HCT116 (cell line): ENCODE measurements around the gene MIEN1. TPM values are rescaled to one million over a fixed set of nuclear protein-coding genes. Genes with fewer than 3 reads are reported as not detected.

ENCODE experiments used
- ATAC-seq: fragments of 200-7000 bp; cut with Tn5 transposase; 2 replicates; pipeline ENCODE4 v1.9.1; 2020; ENCODE audit warnings: mild to moderate bottlenecking, moderate library complexity
- BruUV-seq: library from RNA; stranded (reverse); fragments of 400-500 nt; replicated peaks from 2 replicates; lab custom pipeline; 2021; lab: Mats Ljungman, UMichigan
- CTCF ChIA-PET: fragments of 300-600 bp; sonication (Branson Sonifier 250); formaldehyde crosslinking; loops from one replicate; lab custom pipeline; 2021; ENCODE audit warnings: antibody characterized with exemption; lab: Charles Lee
- POLR2A ChIA-PET: fragments of 300-600, 350-600 bp; sonication (Branson Sonifier 250); formaldehyde crosslinking; loops from one replicate; lab custom pipeline; 2021; ENCODE audit warnings: antibody characterized with exemption; lab: Charles Lee
- RAD21 ChIA-PET, 2 experiments: fragments of 300-600 bp; sonication (Branson Sonifier 250); formaldehyde crosslinking; loops; one replicate each; lab custom pipeline; 2023; ENCODE audit warnings: low total read pairs in 2 of 2; ENCODE audit not compliant: uncharacterized antibody in 2 of 2, unreplicated experiment in 2 of 2, low non-redundant PET in 1 of 2; lab: Charles Lee
- DNase-seq: peaks from one replicate; pipeline ENCODE4 v3.0.0-alpha.2; 2010; ENCODE audit warnings: low read depth, low spot score
- H2AFZ ChIP-seq: fragments of 200-600 bp; shearing (Covaris generic), sonication (generic); 2 replicates; pipeline ENCODE4 v1.6.1; 2017; ENCODE audit warnings: low read depth, mixed run types, mixed read lengths, antibody characterized with exemption, low read length; ENCODE audit not compliant: poor library complexity, severe bottlenecking
- H3K27ac ChIP-seq: 2 replicates; pipeline ENCODE4 v1.5.1; 2012; ENCODE audit warnings: low read depth, low read length
- H3K27me3 ChIP-seq: fragments of 200-600 bp; sonication (generic); 2 replicates; pipeline ENCODE4 v1.6.1; 2016; ENCODE audit warnings: mixed run types, low read length, mixed read lengths; ENCODE audit not compliant: insufficient read depth
- H3K36me3 ChIP-seq, 2 experiments: fragments of 200-500 bp in 1 of 2; fragments of 200-600 bp in 1 of 2; sonication (Bioruptor generic) in 1 of 2; sonication (generic) in 1 of 2; 2 replicates each; pipeline versions ENCODE4 v1.5.1 to v1.6.1; 2014 to 2016; ENCODE audit warnings: low read length in 2 of 2, inconsistent platforms in 1 of 2, mixed read lengths in 1 of 2, mixed run types in 1 of 2; ENCODE audit not compliant: insufficient read depth in 2 of 2, control insufficient read depth in 1 of 2
- H3K4me1 ChIP-seq, 2 experiments: fragments of 200-600 bp in 1 of 2; sonication (generic) in 1 of 2; 2 replicates each; pipeline versions ENCODE4 v1.5.1 to v1.6.1; 2012 to 2017; ENCODE audit warnings: low read length in 2 of 2, inconsistent platforms in 1 of 2, mild to moderate bottlenecking in 1 of 2, mixed read lengths in 1 of 2, mixed run types in 1 of 2, moderate library complexity in 1 of 2; ENCODE audit not compliant: insufficient read depth in 2 of 2, control insufficient read depth in 1 of 2
- H3K4me2 ChIP-seq: fragments of 200-600 bp; sonication (generic); 2 replicates; pipeline ENCODE4 v1.6.1; 2017; ENCODE audit warnings: mixed run types, low read length, mixed read lengths
- H3K4me3 ChIP-seq, 2 experiments: fragments of 200-600 bp in 1 of 2; sonication (generic) in 1 of 2; replicated peaks in 1 of 2; 2 replicates each; pipeline ENCODE4 v1.5.1; 2011 to 2016; ENCODE audit warnings: low read length in 2 of 2, control low read depth in 1 of 2, low read depth in 1 of 2, mild to moderate bottlenecking in 1 of 2, mixed read lengths in 1 of 2, mixed run types in 1 of 2
- H3K79me2 ChIP-seq: fragments of 200-600 bp; sonication (generic); 2 replicates; pipeline ENCODE4 v1.6.1; 2017; ENCODE audit warnings: mild to moderate bottlenecking, mixed run types, low read length, moderate library complexity, mixed read lengths; ENCODE audit not compliant: insufficient read depth
- H3K9ac ChIP-seq: fragments of 200-600 bp; sonication (generic); 2 replicates; pipeline ENCODE4 v1.6.1; 2016; ENCODE audit warnings: low read length, mixed read lengths
- H3K9me2 ChIP-seq: fragments of 200-600 bp; sonication (generic), shearing (Covaris generic); 2 replicates; pipeline ENCODE4 v1.6.1; 2017; ENCODE audit warnings: mixed run types, mild to moderate bottlenecking, moderate library complexity; ENCODE audit not compliant: insufficient read depth
- H3K9me3 ChIP-seq, 2 experiments: fragments of 200-500 bp in 1 of 2; fragments of 200-600 bp in 1 of 2; sonication (Bioruptor generic) in 1 of 2; sonication (generic) in 1 of 2; 2 replicates each; pipeline ENCODE4 v1.6.1; 2014 to 2017; ENCODE audit warnings: low read length in 2 of 2, mixed read lengths in 2 of 2, inconsistent platforms in 1 of 2, low read depth in 1 of 2, mild to moderate bottlenecking in 1 of 2, mixed run types in 1 of 2, moderate library complexity in 1 of 2; ENCODE audit not compliant: control insufficient read depth in 1 of 2, insufficient read depth in 1 of 2
- H4K20me1 ChIP-seq: fragments of 200-600 bp; sonication (generic), shearing (Covaris generic); 2 replicates; pipeline ENCODE4 v1.6.1; 2017; ENCODE audit warnings: mixed run types, mild to moderate bottlenecking, moderate library complexity; ENCODE audit not compliant: insufficient read depth
- CBX3 ChIP-seq: IDR thresholded peaks from 2 replicates; pipeline ENCODE4 v1.6.1; 2012; ENCODE audit warnings: low read depth
- CEBPB ChIP-seq: IDR thresholded peaks from 2 replicates; pipeline ENCODE4 v1.6.1; 2012; ENCODE audit warnings: low read depth
- EGR1 ChIP-seq: IDR thresholded peaks from 2 replicates; pipeline ENCODE4 v1.6.1; 2012; ENCODE audit warnings: low read depth
- EZH2phosphoT487 ChIP-seq: fragments of 200-600 bp; IDR thresholded peaks from 2 replicates; pipeline ENCODE4 v1.6.1; 2018; ENCODE audit warnings: antibody characterized with exemption, borderline replicate concordance
- POLR2A ChIP-seq: IDR thresholded peaks from 2 replicates; pipeline ENCODE4 v1.7.0; 2011; ENCODE audit warnings: borderline replicate concordance; ENCODE audit not compliant: insufficient read depth, insufficient read length; ENCODE audit errors: extremely low read depth
- POLR2AphosphoS5 ChIP-seq: IDR thresholded peaks from 2 replicates; pipeline ENCODE4 v1.6.1; 2011; ENCODE audit warnings: mild to moderate bottlenecking, low read depth, low read length, moderate library complexity
- RAD21 ChIP-seq: IDR thresholded peaks from 2 replicates; pipeline ENCODE4 v1.6.1; 2012; ENCODE audit warnings: low read depth, mild to moderate bottlenecking
- SIN3A ChIP-seq: IDR thresholded peaks from 2 replicates; pipeline ENCODE4 v1.6.1; 2012; ENCODE audit warnings: low read depth
- SP1 ChIP-seq: IDR thresholded peaks from 2 replicates; pipeline ENCODE4 v1.6.1; 2012; ENCODE audit warnings: low read depth
- SRF ChIP-seq: IDR thresholded peaks from 2 replicates; pipeline ENCODE4 v1.6.1; 2012; ENCODE audit warnings: low read depth
- TCF7L2 ChIP-seq: IDR thresholded peaks from 2 replicates; pipeline ENCODE4 v1.7.0; 2011; ENCODE audit warnings: borderline replicate concordance, inconsistent platforms; ENCODE audit not compliant: insufficient read depth, insufficient read length; ENCODE audit errors: extremely low read depth
- YY1 ChIP-seq: IDR thresholded peaks from 2 replicates; pipeline ENCODE4 v1.6.1; 2011; ENCODE audit warnings: low read length, low read depth, moderate library complexity, mild to moderate bottlenecking; ENCODE audit not compliant: insufficient replicate concordance; ENCODE audit errors: extremely low read depth
- ZFX ChIP-seq: fragments of 450-650 bp; IDR thresholded peaks from 2 replicates; pipeline ENCODE4 v1.6.1; 2017
- intact Hi-C: fragments of 100-400 bp; cut with micrococcal nuclease; formaldehyde crosslinking; loops from 2 replicates; pipeline ENCODE4 v1.10.0; 2022
- total RNA-seq: library from RNA; stranded (reverse); gene quantifications from one replicate; pipeline ENCODE4 v1.2.1, GENCODE V29; 2021; ENCODE audit not compliant: unreplicated experiment
- TF ChIP-seq, protein P1 (sequence below): IDR thresholded peaks from 2 replicates; pipeline ENCODE4 v1.6.1; 2012
- TF ChIP-seq, protein P2 (sequence below): IDR thresholded peaks from 2 replicates; pipeline ENCODE4 v1.6.1; 2011; ENCODE audit warnings: mild to moderate bottlenecking, low read length, moderate library complexity; ENCODE audit not compliant: insufficient replicate concordance; ENCODE audit errors: extremely low read depth
- TF ChIP-seq, protein P3 (sequence below), 3 experiments: fragments of 200-600 bp in 1 of 3; sonication (generic) in 1 of 3; IDR thresholded peaks in 2 of 3; conservative IDR thresholded peaks in 1 of 3; 2 replicates each; pipeline ENCODE4 v1.5.1; 2012 to 2017; ENCODE audit warnings: low read depth in 2 of 3, low read length in 2 of 3, antibody characterized with exemption in 1 of 3, borderline replicate concordance in 1 of 3, control low read depth in 1 of 3, mild to moderate bottlenecking in 1 of 3, mixed read lengths in 1 of 3, mixed run types in 1 of 3, moderate library complexity in 1 of 3; ENCODE audit not compliant: insufficient read depth in 1 of 3
- TF ChIP-seq, protein P4 (sequence below): IDR thresholded peaks from 2 replicates; pipeline ENCODE4 v1.6.1; 2012; ENCODE audit warnings: low read depth

MIEN1 gene
- total RNA-seq, 1 experiment from 2014 or later, result 73.9 TPM

DNA sequence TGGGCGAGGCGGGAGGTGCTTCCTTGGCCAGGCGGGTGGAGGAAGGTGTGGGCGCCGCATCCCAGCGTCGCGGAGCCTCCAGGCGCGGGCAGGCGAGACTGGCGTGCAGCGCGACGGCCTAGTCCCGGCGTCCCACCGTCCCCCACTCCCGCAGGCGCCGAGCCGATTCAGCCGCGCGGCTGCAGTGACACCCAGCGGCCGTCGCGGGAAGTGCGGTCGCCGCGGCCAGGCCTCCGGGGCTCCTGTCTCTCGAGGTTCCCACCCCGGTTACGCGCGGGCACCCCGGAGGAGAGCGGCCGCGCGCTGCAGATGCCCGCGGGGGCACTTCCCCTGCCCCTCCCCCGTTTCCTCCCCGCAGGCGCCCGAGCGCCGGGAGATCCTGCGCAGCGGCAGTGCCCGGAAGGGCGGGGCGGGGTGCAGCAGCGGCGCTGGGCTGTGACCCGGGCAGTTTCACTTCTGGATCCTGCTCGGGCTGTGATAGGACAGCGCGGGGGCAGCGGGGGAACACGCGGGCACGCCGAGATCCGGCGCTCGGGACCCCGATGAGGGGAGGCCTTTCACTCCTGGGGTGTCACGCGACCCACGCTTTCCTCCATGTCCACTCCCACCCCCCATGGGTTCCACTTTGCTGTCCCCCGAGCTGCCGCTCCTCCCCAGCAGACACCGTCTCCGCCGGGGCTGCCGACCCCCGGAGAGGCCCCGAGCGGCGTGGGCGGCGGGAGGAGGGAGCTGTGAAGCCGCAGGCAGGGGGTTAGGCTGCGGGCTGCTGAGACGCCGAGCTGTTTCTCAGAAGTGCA, 24.0 kb upstream of the MIEN1 start:
- POLR2A ChIA-PET, result no interaction called here
- Histone ChIP-seq H3K4me2 (peak overlapping the region; percentile 94), H3K9me3 (no peaks in the 10 kb centered on the region), H3K9me2 (no peaks in the 10 kb centered on the region), H3K9ac (peak overlapping the region; percentile 85), H3K4me3 (peak overlapping the region; percentile 54 to 65), H4K20me1 (no peaks in the 10 kb centered on the region), H3K79me2 (no peaks in the 10 kb centered on the region), H3K27me3 (peaks cover under 1% of the 10 kb centered on the region; the same call in 1 of the 2 replicates), H3K27ac (peak overlapping the region; percentile 91), H3K36me3 (no peaks in the 10 kb centered on the region), H3K4me1 (peaks cover 33 to 55% of the 10 kb centered on the region in 2 experiments), H2AFZ (no peak overlapping the region)
- DNase-seq (peak; percentile 73), ATAC-seq (peak; percentile 87)
- TSS peak; percentile 76 for BruUV-seq
- intact Hi-C loops, result loop anchor here (1.0 to 5.0 kb wide), 3 partner anchors 82 to 206 kb away; no protein-coding TSS in a partner anchor
- TF ChIP-seq POLR2A, result peak; percentile 78
- TF ChIP-seq, protein P1, sequence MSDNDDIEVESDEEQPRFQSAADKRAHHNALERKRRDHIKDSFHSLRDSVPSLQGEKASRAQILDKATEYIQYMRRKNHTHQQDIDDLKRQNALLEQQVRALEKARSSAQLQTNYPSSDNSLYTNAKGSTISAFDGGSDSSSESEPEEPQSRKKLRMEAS, result peak; percentile 81
- TF ChIP-seq, protein P2, sequence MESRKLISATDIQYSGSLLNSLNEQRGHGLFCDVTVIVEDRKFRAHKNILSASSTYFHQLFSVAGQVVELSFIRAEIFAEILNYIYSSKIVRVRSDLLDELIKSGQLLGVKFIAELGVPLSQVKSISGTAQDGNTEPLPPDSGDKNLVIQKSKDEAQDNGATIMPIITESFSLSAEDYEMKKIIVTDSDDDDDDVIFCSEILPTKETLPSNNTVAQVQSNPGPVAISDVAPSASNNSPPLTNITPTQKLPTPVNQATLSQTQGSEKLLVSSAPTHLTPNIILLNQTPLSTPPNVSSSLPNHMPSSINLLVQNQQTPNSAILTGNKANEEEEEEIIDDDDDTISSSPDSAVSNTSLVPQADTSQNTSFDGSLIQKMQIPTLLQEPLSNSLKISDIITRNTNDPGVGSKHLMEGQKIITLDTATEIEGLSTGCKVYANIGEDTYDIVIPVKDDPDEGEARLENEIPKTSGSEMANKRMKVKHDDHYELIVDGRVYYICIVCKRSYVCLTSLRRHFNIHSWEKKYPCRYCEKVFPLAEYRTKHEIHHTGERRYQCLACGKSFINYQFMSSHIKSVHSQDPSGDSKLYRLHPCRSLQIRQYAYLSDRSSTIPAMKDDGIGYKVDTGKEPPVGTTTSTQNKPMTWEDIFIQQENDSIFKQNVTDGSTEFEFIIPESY, result peak; percentile 31
- TF ChIP-seq SRF, result no peak; the same call in 1 of the 2 replicates
- peak; percentile 22 for TF ChIP-seq YY1
- no peak for TF ChIP-seq CEBPB
- peak; percentile 75; the same call in 1 of the 2 replicates for TF ChIP-seq SIN3A
- peak; percentile 97 for TF ChIP-seq RAD21
- no peak for TF ChIP-seq EGR1
- no peak for TF ChIP-seq TCF7L2
- TF ChIP-seq, protein P3, sequence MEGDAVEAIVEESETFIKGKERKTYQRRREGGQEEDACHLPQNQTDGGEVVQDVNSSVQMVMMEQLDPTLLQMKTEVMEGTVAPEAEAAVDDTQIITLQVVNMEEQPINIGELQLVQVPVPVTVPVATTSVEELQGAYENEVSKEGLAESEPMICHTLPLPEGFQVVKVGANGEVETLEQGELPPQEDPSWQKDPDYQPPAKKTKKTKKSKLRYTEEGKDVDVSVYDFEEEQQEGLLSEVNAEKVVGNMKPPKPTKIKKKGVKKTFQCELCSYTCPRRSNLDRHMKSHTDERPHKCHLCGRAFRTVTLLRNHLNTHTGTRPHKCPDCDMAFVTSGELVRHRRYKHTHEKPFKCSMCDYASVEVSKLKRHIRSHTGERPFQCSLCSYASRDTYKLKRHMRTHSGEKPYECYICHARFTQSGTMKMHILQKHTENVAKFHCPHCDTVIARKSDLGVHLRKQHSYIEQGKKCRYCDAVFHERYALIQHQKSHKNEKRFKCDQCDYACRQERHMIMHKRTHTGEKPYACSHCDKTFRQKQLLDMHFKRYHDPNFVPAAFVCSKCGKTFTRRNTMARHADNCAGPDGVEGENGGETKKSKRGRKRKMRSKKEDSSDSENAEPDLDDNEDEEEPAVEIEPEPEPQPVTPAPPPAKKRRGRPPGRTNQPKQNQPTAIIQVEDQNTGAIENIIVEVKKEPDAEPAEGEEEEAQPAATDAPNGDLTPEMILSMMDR (IDR thresholded peaks at IDR 0.05 in 2 of 3, conservative IDR thresholded peaks at IDR 0.05 in 1 of 3; ENCODE audit: borderline replicate concordance in 1 of 3, insufficient read depth in 1 of 3, low read depth in 2 of 3, low read length in 2 of 3), result peak; percentile 72 to 95 (median 74)
- TF ChIP-seq EZH2phosphoT487, result no peak
- TF ChIP-seq, protein P4, sequence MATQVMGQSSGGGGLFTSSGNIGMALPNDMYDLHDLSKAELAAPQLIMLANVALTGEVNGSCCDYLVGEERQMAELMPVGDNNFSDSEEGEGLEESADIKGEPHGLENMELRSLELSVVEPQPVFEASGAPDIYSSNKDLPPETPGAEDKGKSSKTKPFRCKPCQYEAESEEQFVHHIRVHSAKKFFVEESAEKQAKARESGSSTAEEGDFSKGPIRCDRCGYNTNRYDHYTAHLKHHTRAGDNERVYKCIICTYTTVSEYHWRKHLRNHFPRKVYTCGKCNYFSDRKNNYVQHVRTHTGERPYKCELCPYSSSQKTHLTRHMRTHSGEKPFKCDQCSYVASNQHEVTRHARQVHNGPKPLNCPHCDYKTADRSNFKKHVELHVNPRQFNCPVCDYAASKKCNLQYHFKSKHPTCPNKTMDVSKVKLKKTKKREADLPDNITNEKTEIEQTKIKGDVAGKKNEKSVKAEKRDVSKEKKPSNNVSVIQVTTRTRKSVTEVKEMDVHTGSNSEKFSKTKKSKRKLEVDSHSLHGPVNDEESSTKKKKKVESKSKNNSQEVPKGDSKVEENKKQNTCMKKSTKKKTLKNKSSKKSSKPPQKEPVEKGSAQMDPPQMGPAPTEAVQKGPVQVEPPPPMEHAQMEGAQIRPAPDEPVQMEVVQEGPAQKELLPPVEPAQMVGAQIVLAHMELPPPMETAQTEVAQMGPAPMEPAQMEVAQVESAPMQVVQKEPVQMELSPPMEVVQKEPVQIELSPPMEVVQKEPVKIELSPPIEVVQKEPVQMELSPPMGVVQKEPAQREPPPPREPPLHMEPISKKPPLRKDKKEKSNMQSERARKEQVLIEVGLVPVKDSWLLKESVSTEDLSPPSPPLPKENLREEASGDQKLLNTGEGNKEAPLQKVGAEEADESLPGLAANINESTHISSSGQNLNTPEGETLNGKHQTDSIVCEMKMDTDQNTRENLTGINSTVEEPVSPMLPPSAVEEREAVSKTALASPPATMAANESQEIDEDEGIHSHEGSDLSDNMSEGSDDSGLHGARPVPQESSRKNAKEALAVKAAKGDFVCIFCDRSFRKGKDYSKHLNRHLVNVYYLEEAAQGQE, result no peak
- TF ChIP-seq SP1, result peak; percentile 58
- TF ChIP-seq POLR2AphosphoS5, result peak; percentile 78
- TF ChIP-seq CBX3, result no peak
- TF ChIP-seq ZFX, result peak; percentile 76; the same call in 1 of the 2 replicates
- CTCF ChIA-PET, result interaction anchor here (1.0 to 2.8 kb wide), 3 partner anchors 24 to 133 kb away, joined by 4 to 16 read pairs (median 6); partner anchors contain the start of gene MIEN1
- RAD21 ChIA-PET, result no interaction called here
